Thyroid gland (tissue), 4 donors: ENCODE measurements around the gene RANBP10. TPM values are rescaled to one million over a fixed set of nuclear protein-coding genes. Genes with fewer than 3 reads are reported as not detected.

Source experiments
- DNase-seq, 2 donors: peaks; one replicate each; pipeline ENCODE4 v3.0.0-alpha.2; 2019
- H3K27ac ChIP-seq, 3 donors: fragments of 200-600 bp; sonication (generic); 1 replicate in 2 of 3; 2 replicates in 1 of 3; pipeline ENCODE4 v1.5.1; 2016 to 2019; ENCODE audit warnings: mild to moderate bottlenecking in 1 of 3, moderate library complexity in 1 of 3
- H3K27me3 ChIP-seq: fragments of 200-600 bp; sonication (generic); one replicate; pipeline ENCODE4 v1.5.1; 2019
- H3K36me3 ChIP-seq, 2 donors: fragments of 200-600 bp; sonication (generic); one replicate each; pipeline ENCODE4 v1.5.1; 2016 to 2019
- H3K4me1 ChIP-seq, 2 donors: fragments of 200-600 bp; sonication (generic); one replicate each; pipeline ENCODE4 v1.5.1; 2017 to 2019
- H3K4me3 ChIP-seq, 3 donors: fragments of 200-600 bp; sonication (generic); replicated peaks in 1 of 3; 1 replicate in 2 of 3; 2 replicates in 1 of 3; pipeline ENCODE4 v1.5.1; 2016; ENCODE audit warnings: mild to moderate bottlenecking in 1 of 3
- H3K9me3 ChIP-seq: fragments of 200-600 bp; sonication (generic); one replicate; pipeline ENCODE4 v1.5.1; 2017
- CTCF ChIP-seq, 6 experiments: fragments of 200-600 bp in 3 of 6; fragments of 450-650 bp in 3 of 6; sonication (generic) in 3 of 6; IDR thresholded peaks; one replicate each; pipeline ENCODE4 v1.5.1; 2016 to 2019; ENCODE audit warnings: antibody characterized with exemption in 6 of 6, mild to moderate bottlenecking in 2 of 6, inconsistent platforms in 1 of 6, moderate library complexity in 1 of 6
- POLR2A ChIP-seq, 2 donors: fragments of 450-650 bp; IDR thresholded peaks; one replicate each; pipeline ENCODE4 v1.6.1; 2017; ENCODE audit warnings: antibody characterized with exemption in 2 of 2, mild to moderate bottlenecking in 2 of 2, moderate library complexity in 1 of 2
- WGBS, 2 donors: methylation state at CpG; one replicate each; pipeline ENCODE4 v1.1.5; 2017; 5-methylcytosine and 5-hydroxymethylcytosine counted together
- intact Hi-C: fragments of 100-400 bp; cut with DNase I; formaldehyde crosslinking; loops from one replicate; pipeline ENCODE4 v1.15.1; 2023
- total RNA-seq, 4 donors: library from RNA; depleted of rRNA; stranded (reverse); fragments of >200 nt; gene quantifications; one replicate each; pipeline ENCODE4 v1.2.3, GENCODE V29; 2016

Gene RANBP10
- total RNA-seq, 4 donors from 2014 or later = 9.2 to 13.0 (median 11.0) TPM

- H3K4me1 ChIP-seq = peaks cover 12 to 16% of the 10 kb centered on the region in 2 donors
- WGBS, 2 donors = 6% methylated on average over 3 to 5 of the region's 5 CpGs
- peak overlapping the region in 2 of 3 donors; percentile 17 to 97 for H3K4me3 ChIP-seq
- H3K9me3 ChIP-seq = no peaks in the 10 kb centered on the region
- no peaks in the 10 kb centered on the region for H3K27me3 ChIP-seq
- TF ChIP-seq CTCF (IDR thresholded peaks at IDR 0.05) (no peak), POLR2A (IDR thresholded peaks at IDR 0.05) (no peak)
- intact Hi-C loops = loop anchor here (5.0 kb wide), 1 partner anchor 83 kb away; no protein-coding TSS in a partner anchor
- H3K27ac ChIP-seq = peak overlapping the region; percentile 68 to 75 (median 75)
- H3K36me3 ChIP-seq = no peaks in the 10 kb centered on the region
- peak in 1 of 2 donors; percentile 19 for DNase-seq
Measured at GRCh38 chr16:67719778-67720144, 86.6 kb downstream of the RANBP10 start.

GRCh38 chr16:67719048-67719777 is 87.1 kb downstream of the RANBP10 start, which contains the start of gene GFOD2:
Gene GFOD2, minus strand, starts transcription at chr16:67719316. Its CDS starts 33,601 bp downstream, at chr16:67685715.
- Histone ChIP-seq H3K4me1 (peaks cover 12 to 16% of the 10 kb centered on the region in 2 donors), H3K9me3 (no peaks in the 10 kb centered on the region), H3K36me3 (no peaks in the 10 kb centered on the region), H3K27me3 (no peaks in the 10 kb centered on the region), H3K4me3 (peak within 1 kb of the TSS; percentile 4 to 97 (median 46)), H3K27ac (peak within 1 kb of the TSS; percentile 68 to 75 (median 75))
- peak; percentile 94 to 95 for DNase-seq
- WGBS, 2 donors = 0% methylated on average over 11 to 16 of the region's 59 CpGs
- intact Hi-C loops = loop anchor here (5.0 kb wide), 1 partner anchor 83 kb away; no protein-coding TSS in a partner anchor
- TF ChIP-seq POLR2A (IDR thresholded peaks at IDR 0.05) (peak in 1 of 2 donors; percentile 85), CTCF (IDR thresholded peaks at IDR 0.05) (no peak)

GRCh38 chr16:67718668-67719047 is 87.7 kb downstream of the RANBP10 start:
- H3K36me3 ChIP-seq = no peaks in the 10 kb centered on the region
- WGBS, 2 donors = 2 to 4% methylated on average over 8 to 13 of the region's 14 CpGs
- no peaks in the 10 kb centered on the region for H3K9me3 ChIP-seq
- no peaks in the 10 kb centered on the region for H3K27me3 ChIP-seq
- H3K4me1 ChIP-seq = peaks cover 12 to 14% of the 10 kb centered on the region in 2 donors
- intact Hi-C loops = loop anchor here (5.0 kb wide), 1 partner anchor 84 kb away; no protein-coding TSS in a partner anchor
- H3K4me3 ChIP-seq = peak overlapping the region; percentile 4 to 97 (median 46)
- no peak for DNase-seq
- H3K27ac ChIP-seq = peak overlapping the region in 2 of 3 donors; percentile 51 to 75
- no peak for TF ChIP-seq POLR2A (IDR thresholded peaks at IDR 0.05)
- TF ChIP-seq CTCF (IDR thresholded peaks at IDR 0.05) = no peak

GRCh38 chr16:67716097-67716496 is 90.3 kb downstream of the RANBP10 start:
- no peak for TF ChIP-seq CTCF (IDR thresholded peaks at IDR 0.05)
- TF ChIP-seq POLR2A (IDR thresholded peaks at IDR 0.05) = no peak
- H3K27me3 ChIP-seq = no peaks in the 10 kb centered on the region
- WGBS, 2 donors = 85 to 98% methylated on average over 2 of the region's 2 CpGs
- intact Hi-C loops = loop anchor here (5.0 kb wide), 1 partner anchor 86 kb away; no protein-coding TSS in a partner anchor
- H3K27ac ChIP-seq = no peak overlapping the region
- peaks cover 9 to 12% of the 10 kb centered on the region in 2 donors for H3K4me1 ChIP-seq
- no peak for DNase-seq
- no peaks in the 10 kb centered on the region for H3K36me3 ChIP-seq
- H3K4me3 ChIP-seq = no peak overlapping the region
- no peaks in the 10 kb centered on the region for H3K9me3 ChIP-seq

- 83 to 85% methylated on average over 1 of the region's 1 CpG for WGBS, 2 donors
- Histone ChIP-seq H3K27ac (no peak overlapping the region), H3K36me3 (no peaks in the 10 kb centered on the region), H3K4me1 (peaks cover 8 to 9% of the 10 kb centered on the region in 2 donors), H3K9me3 (no peaks in the 10 kb centered on the region), H3K27me3 (no peaks in the 10 kb centered on the region), H3K4me3 (no peak overlapping the region)
- intact Hi-C loops = no loop called here
- TF ChIP-seq CTCF (IDR thresholded peaks at IDR 0.05) = no peak
- no peak for TF ChIP-seq POLR2A (IDR thresholded peaks at IDR 0.05)
- DNase-seq = no peak
Measured at GRCh38 chr16:67714522-67714921, 91.8 kb downstream of the RANBP10 start.
